ENCODE data around the gene PLA2G4D. TPM values are rescaled to one million over a fixed set of nuclear protein-coding genes. Genes with fewer than 3 reads are reported as not detected.
"Not testable (repeated sequence)": the region's sequence is repeated elsewhere in the genome, so short reads cannot be mapped to it uniquely, and the experiment has no call there.

PLA2G4D gene
- total RNA-seq, 1 donor from 2014 or later: not detected

GRCh38 chr15:42091753-42092397 is 2.5 kb downstream of the PLA2G4D start:
- intact Hi-C loops (cut with micrococcal nuclease): not testable (repeated sequence)

- intact Hi-C loops (cut with micrococcal nuclease): no loop called here
Observed at GRCh38 chr15:42090781-42091180, 3.6 kb downstream of the PLA2G4D start.

- intact Hi-C loops (cut with micrococcal nuclease): no loop called here
Observed at GRCh38 chr15:42090370-42090769, 4.0 kb downstream of the PLA2G4D start.

GRCh38 chr15:42089942-42090341 is 4.4 kb downstream of the PLA2G4D start:
- intact Hi-C loops (cut with micrococcal nuclease): no loop called here

- intact Hi-C loops (cut with micrococcal nuclease): no loop called here
Observed at GRCh38 chr15:42088801-42089640, 5.3 kb downstream of the PLA2G4D start.

- intact Hi-C loops (cut with micrococcal nuclease): no loop called here
Observed at GRCh38 chr15:42087926-42088800, 6.2 kb downstream of the PLA2G4D start.

GRCh38 chr15:42087460-42087859 is 6.9 kb downstream of the PLA2G4D start:
- intact Hi-C loops (cut with micrococcal nuclease): no loop called here

GRCh38 chr15:42085721-42086120 is 8.6 kb downstream of the PLA2G4D start:
- intact Hi-C loops (cut with micrococcal nuclease): no loop called here

- intact Hi-C loops (cut with micrococcal nuclease): no loop called here
Observed at GRCh38 chr15:42085236-42085605, 9.1 kb downstream of the PLA2G4D start.

GRCh38 chr15:42084465-42085235 is 9.7 kb downstream of the PLA2G4D start:
- intact Hi-C loops (cut with micrococcal nuclease): loop anchor here (1.0 kb wide), 1 partner anchor 95 kb away; no protein-coding TSS in a partner anchor

- intact Hi-C loops (cut with micrococcal nuclease): loop anchor here (1.0 kb wide), 1 partner anchor 95 kb away; no protein-coding TSS in a partner anchor
Observed at GRCh38 chr15:42083916-42084315, 10.4 kb downstream of the PLA2G4D start.

GRCh38 chr15:42083605-42083908 is 10.8 kb downstream of the PLA2G4D start:
- intact Hi-C loops (cut with micrococcal nuclease): no loop called here

- intact Hi-C loops (cut with micrococcal nuclease): no loop called here
Observed at GRCh38 chr15:42082823-42083604, 11.3 kb downstream of the PLA2G4D start.

- intact Hi-C loops (cut with micrococcal nuclease): no loop called here
Observed at GRCh38 chr15:42082141-42082540, 12.2 kb downstream of the PLA2G4D start.

GRCh38 chr15:42080919-42081830 is 13.2 kb downstream of the PLA2G4D start:
- intact Hi-C loops (cut with micrococcal nuclease): no loop called here

- intact Hi-C loops (cut with micrococcal nuclease): no loop called here
Observed at GRCh38 chr15:42080186-42080918, 14.0 kb downstream of the PLA2G4D start.

GRCh38 chr15:42079401-42079908 is 14.9 kb downstream of the PLA2G4D start:
- intact Hi-C loops (cut with micrococcal nuclease): no loop called here

- intact Hi-C loops (cut with micrococcal nuclease): no loop called here
Observed at GRCh38 chr15:42078903-42079302, 15.5 kb downstream of the PLA2G4D start.

Measured in T-helper 1 cell treated with Interleukin-12 subunit alpha and Interleukin-12 subunit beta and Interleukin-4 antibody, amounts not matched to agents 30 ng/mL and 1 ng/mL, for 36 hours (primary cell).